CD14-positive monocyte (primary cell): ENCODE data around the gene MPND. TPM values are rescaled to one million over a fixed set of nuclear protein-coding genes. Genes with fewer than 3 reads are reported as not detected.

Source experiments
- DNase-seq, 3 donors: peaks; one replicate each; pipeline ENCODE4 v3.0.0-alpha.2; 2011 to 2022
- H2AFZ ChIP-seq: 2 replicates; pipeline ENCODE4 v1.6.0; 2012; ENCODE audit warnings: mild to moderate bottlenecking, low read depth, low read length, inconsistent platforms; ENCODE audit not compliant: insufficient read depth, poor library complexity, severe bottlenecking
- H3K27ac ChIP-seq, 2 donors: 1 replicate in 1 of 2; 2 replicates in 1 of 2; pipeline ENCODE4 v1.5.1; 2012 to 2013; ENCODE audit warnings: low read length in 2 of 2, control low read depth in 1 of 2, inconsistent platforms in 1 of 2, low read depth in 1 of 2, mild to moderate bottlenecking in 1 of 2
- H3K27me3 ChIP-seq, 2 donors: one replicate each; pipeline versions ENCODE4 v1.6.0 to v1.6.1; 2011 to 2013; ENCODE audit warnings: low read length in 2 of 2; ENCODE audit not compliant: control insufficient read depth in 2 of 2, insufficient read depth in 2 of 2
- H3K36me3 ChIP-seq, 2 donors: replicated peaks in 1 of 2; 1 replicate in 1 of 2; 2 replicates in 1 of 2; pipeline versions ENCODE4 v1.5.1 to v1.6.1; 2012 to 2013; ENCODE audit warnings: low read length in 2 of 2, control low read depth in 1 of 2, inconsistent platforms in 1 of 2, mild to moderate bottlenecking in 1 of 2; ENCODE audit not compliant: insufficient read depth in 2 of 2, control insufficient read depth in 1 of 2
- H3K4me1 ChIP-seq, 2 donors: 1 replicate in 1 of 2; 2 replicates in 1 of 2; pipeline versions ENCODE4 v1.5.1 to v1.6.1; 2012 to 2013; ENCODE audit warnings: low read length in 2 of 2, control low read depth in 1 of 2, inconsistent platforms in 1 of 2, mild to moderate bottlenecking in 1 of 2, moderate library complexity in 1 of 2; ENCODE audit not compliant: insufficient read depth in 2 of 2, control insufficient read depth in 1 of 2
- H3K4me2 ChIP-seq: replicated peaks from 2 replicates; pipeline ENCODE3; 2012; ENCODE audit warnings: low read length, moderate library complexity, mild to moderate bottlenecking; ENCODE audit not compliant: poor library complexity, severe bottlenecking; ENCODE audit errors: extremely low read depth
- H3K4me3 ChIP-seq, 3 experiments: fragments of 200-600 bp in 1 of 3; sonication (generic) in 1 of 3; replicated peaks in 1 of 3; 1 replicate in 2 of 3; 2 replicates in 1 of 3; pipeline ENCODE4 v1.5.1; 2011 to 2013; ENCODE audit warnings: low read length in 3 of 3, mild to moderate bottlenecking in 3 of 3, control low read depth in 2 of 3, low read depth in 2 of 3, inconsistent platforms in 1 of 3, moderate library complexity in 1 of 3
- H3K79me2 ChIP-seq: 2 replicates; pipeline ENCODE4 v1.6.0; 2012; ENCODE audit warnings: mild to moderate bottlenecking, control low read depth, inconsistent platforms, low read length, moderate library complexity; ENCODE audit not compliant: insufficient read depth
- H3K9ac ChIP-seq: 2 replicates; pipeline ENCODE4 v1.6.0; 2017; ENCODE audit warnings: low read length, mild to moderate bottlenecking; ENCODE audit not compliant: insufficient read depth, poor library complexity, severe bottlenecking
- H3K9me3 ChIP-seq, 2 donors: replicated peaks in 1 of 2; 1 replicate in 1 of 2; 2 replicates in 1 of 2; pipeline versions ENCODE4 v1.5.1 to v1.6.1; 2012 to 2013; ENCODE audit warnings: low read length in 2 of 2, control low read depth in 1 of 2; ENCODE audit not compliant: control insufficient read depth in 1 of 2, insufficient read depth in 1 of 2
- H4K20me1 ChIP-seq: 2 replicates; pipeline ENCODE4 v1.6.0; 2012; ENCODE audit warnings: mild to moderate bottlenecking, low read length, control low read depth, moderate library complexity; ENCODE audit not compliant: insufficient read depth
- H3K27ac Mint-ChIP-seq, 7 donors: one replicate each; pipeline ENCODE4 v1.8.0; 2020; ENCODE audit warnings: mild to moderate bottlenecking in 7 of 7, mixed read lengths in 7 of 7, moderate library complexity in 6 of 7, inconsistent platforms in 2 of 7
- H3K27me3 Mint-ChIP-seq, 3 donors: one replicate each; pipeline ENCODE4 v1.8.0; 2021 to 2022; ENCODE audit warnings: low read depth in 3 of 3, mild to moderate bottlenecking in 3 of 3, mixed read lengths in 3 of 3, moderate library complexity in 3 of 3, inconsistent platforms in 1 of 3
- H3K36me3 Mint-ChIP-seq, 2 donors: one replicate each; pipeline ENCODE4 v1.8.0; 2020; ENCODE audit warnings: mixed read lengths in 2 of 2, inconsistent platforms in 1 of 2, mild to moderate bottlenecking in 1 of 2
- H3K4me1 Mint-ChIP-seq: one replicate; pipeline ENCODE4 v1.8.0; 2020; ENCODE audit warnings: mild to moderate bottlenecking, mixed read lengths
- H3K4me3 Mint-ChIP-seq, 2 donors: one replicate each; pipeline ENCODE4 v1.8.0; 2020; ENCODE audit warnings: mild to moderate bottlenecking in 2 of 2, mixed read lengths in 2 of 2, moderate library complexity in 1 of 2
- H3K9me3 Mint-ChIP-seq, 7 donors: one replicate each; pipeline ENCODE4 v1.8.0; 2020 to 2022; ENCODE audit warnings: mixed read lengths in 7 of 7, mild to moderate bottlenecking in 6 of 7, moderate library complexity in 6 of 7, inconsistent platforms in 2 of 7
- WGBS: methylation state at CpG from one replicate; pipeline ENCODE4 v1.1.5; 2013; ENCODE audit warnings: missing lambda C conversion rate; ENCODE audit not compliant: insufficient coverage; 5-methylcytosine and 5-hydroxymethylcytosine counted together
- intact Hi-C, 2 donors: fragments of 100-400 bp; cut with micrococcal nuclease; formaldehyde crosslinking; loops; one replicate each; pipeline versions ENCODE4 v1.15.0 to v1.15.1; 2023
- polyA plus RNA-seq, 3 donors: library from polyadenylated mRNA; depleted of rRNA in 1 of 3; unstranded in 2 of 3; stranded (reverse) in 1 of 3; fragments of 300-500 nt in 2 of 3; fragments of >200 nt in 1 of 3; fragmentation: Illumina TruSeq in 2 of 3; gene quantifications; 1 replicate in 2 of 3; 2 replicates in 1 of 3; pipeline ENCODE4 v1.2.3, GENCODE V29; 2012 to 2021
- TF ChIP-seq, protein P1 (sequence below): fragments of 200-600 bp; IDR thresholded peaks from one replicate; pipeline ENCODE4 v1.8.0; 2022; ENCODE audit warnings: antibody characterized with exemption, mild to moderate bottlenecking

MPND gene
- polyA plus RNA-seq, 3 donors = 6.5 to 15.9 (median 7.0) TPM

DNA sequence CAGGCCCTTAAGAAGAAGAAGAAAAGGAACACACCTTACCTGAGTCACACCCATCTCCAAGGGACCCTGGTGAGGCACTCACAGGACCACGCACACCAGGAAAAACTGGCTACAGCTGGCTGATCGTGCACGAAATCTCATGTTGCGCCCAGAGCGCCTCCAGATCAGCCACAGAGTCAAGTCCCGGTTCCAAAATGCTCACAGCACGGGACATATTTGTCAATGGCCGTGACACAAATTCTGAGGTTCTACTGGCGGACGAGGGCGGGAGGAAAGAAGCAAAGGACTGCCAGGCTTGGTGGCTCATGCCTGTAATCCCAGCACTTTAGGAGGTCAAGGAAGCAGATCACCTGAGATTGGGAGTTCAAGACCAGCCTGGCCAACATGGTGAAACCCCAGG is 35.5 kb downstream of the MPND start:
- Histone ChIP-seq H4K20me1 (peaks cover 100% of the 10 kb centered on the region), H3K9me3 (no peaks in the 10 kb centered on the region), H3K36me3 (peaks cover 2 to 6% of the 10 kb centered on the region in 2 donors), H3K9ac (no peak overlapping the region), H3K27ac (no peak overlapping the region), H3K4me2 (no peak overlapping the region), H2AFZ (no peak overlapping the region), H3K4me1 (peaks cover 49 to 50% of the 10 kb centered on the region in 2 donors), H3K4me3 (no peak overlapping the region), H3K79me2 (peaks cover 95% of the 10 kb centered on the region), H3K27me3 (no peaks in the 10 kb centered on the region)
- DNase-seq = no peak
- Mint-ChIP-seq H3K27me3 (peaks cover 1 to 4% (median 1%) of the 10 kb centered on the region in 3 donors), H3K4me3 (no peak overlapping the region), H3K9me3 (no peaks in the 10 kb centered on the region), H3K4me1 (peaks cover 59% of the 10 kb centered on the region), H3K36me3 (peaks cover 14 to 43% of the 10 kb centered on the region in 2 donors), H3K27ac (peak overlapping the region in 1 of 7 donors; percentile 48)
- intact Hi-C loops = no loop called here
- TF ChIP-seq, protein P1, sequence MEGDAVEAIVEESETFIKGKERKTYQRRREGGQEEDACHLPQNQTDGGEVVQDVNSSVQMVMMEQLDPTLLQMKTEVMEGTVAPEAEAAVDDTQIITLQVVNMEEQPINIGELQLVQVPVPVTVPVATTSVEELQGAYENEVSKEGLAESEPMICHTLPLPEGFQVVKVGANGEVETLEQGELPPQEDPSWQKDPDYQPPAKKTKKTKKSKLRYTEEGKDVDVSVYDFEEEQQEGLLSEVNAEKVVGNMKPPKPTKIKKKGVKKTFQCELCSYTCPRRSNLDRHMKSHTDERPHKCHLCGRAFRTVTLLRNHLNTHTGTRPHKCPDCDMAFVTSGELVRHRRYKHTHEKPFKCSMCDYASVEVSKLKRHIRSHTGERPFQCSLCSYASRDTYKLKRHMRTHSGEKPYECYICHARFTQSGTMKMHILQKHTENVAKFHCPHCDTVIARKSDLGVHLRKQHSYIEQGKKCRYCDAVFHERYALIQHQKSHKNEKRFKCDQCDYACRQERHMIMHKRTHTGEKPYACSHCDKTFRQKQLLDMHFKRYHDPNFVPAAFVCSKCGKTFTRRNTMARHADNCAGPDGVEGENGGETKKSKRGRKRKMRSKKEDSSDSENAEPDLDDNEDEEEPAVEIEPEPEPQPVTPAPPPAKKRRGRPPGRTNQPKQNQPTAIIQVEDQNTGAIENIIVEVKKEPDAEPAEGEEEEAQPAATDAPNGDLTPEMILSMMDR = no peak
- 95% methylated on average over 11 of the region's 11 CpGs for WGBS

- Histone ChIP-seq H3K9me3 (no peaks in the 10 kb centered on the region), H3K36me3 (peaks cover 4 to 13% of the 10 kb centered on the region in 2 donors), H3K4me3 (peak overlapping the region in 1 of 3 experiments; percentile 46), H4K20me1 (peaks cover 100% of the 10 kb centered on the region), H3K27ac (no peak overlapping the region), H3K4me1 (peaks cover 42 to 43% of the 10 kb centered on the region in 2 donors), H3K9ac (no peak overlapping the region), H3K4me2 (peak overlapping the region; percentile 68), H3K27me3 (no peaks in the 10 kb centered on the region), H2AFZ (no peak overlapping the region), H3K79me2 (peaks cover 95% of the 10 kb centered on the region)
- 76% methylated on average over 15 of the region's 20 CpGs for WGBS
- peaks cover 52% of the 10 kb centered on the region for H3K4me1 Mint-ChIP-seq
- DNase-seq = no peak
- H3K36me3 Mint-ChIP-seq = peaks cover 18 to 49% of the 10 kb centered on the region in 2 donors
- peak overlapping the region in 5 of 7 donors; percentile 8 to 55 (median 40) for H3K27ac Mint-ChIP-seq
- no peaks in the 10 kb centered on the region for H3K9me3 Mint-ChIP-seq
- TF ChIP-seq, protein P1 = no peak
- intact Hi-C loops = no loop called here
- peak overlapping the region; percentile 58 to 92 for H3K4me3 Mint-ChIP-seq
- H3K27me3 Mint-ChIP-seq = peaks cover 1 to 4% (median 1%) of the 10 kb centered on the region in 3 donors
Observed at GRCh38 chr19:4379383-4380253, 36.3 kb downstream of the MPND start.
